ENCODE results near the gene CACYBP. TPM values are rescaled to one million over a fixed set of nuclear protein-coding genes. Genes with fewer than 3 reads are reported as not detected.
"Not testable (repeated sequence)": the region's sequence is repeated elsewhere in the genome, so short reads cannot be mapped to it uniquely, and the experiment has no call there.

The CACYBP gene
- total RNA-seq, 5 donors from 2014 or later (not counting 1 experiment from before 2014, with no cell fraction given): 60.3 to 91.7 (median 75.8) TPM

GRCh38 chr1:175023043-175023921 lies 23.5 kb downstream of the CACYBP start, which contains the start of gene MRPS14:
Gene MRPS14, minus strand, starts transcription at chr1:175023425. Its CDS starts 17 bp downstream, at chr1:175023408.
- no peaks in the 10 kb centered on the region for H3K9me3 ChIP-seq
- peaks cover 8 to 14% of the 10 kb centered on the region in 2 experiments for H3K4me1 ChIP-seq (ENCODE audit: control insufficient read depth in 1 of 2, extremely low read depth in 1 of 2, insufficient read depth in 2 of 2, low read length in 2 of 2)
- H3K4me3 ChIP-seq (ENCODE audit: control insufficient read depth in 1 of 2, extremely low read depth in 1 of 2, low read length in 1 of 2): peak within 1 kb of the TSS; percentile 89 to 100
- H3K36me3 ChIP-seq (ENCODE audit: control insufficient read depth in 2 of 2, extremely low read depth in 1 of 2, insufficient read depth in 1 of 2, low read length in 1 of 2): peaks cover 0 to 2% of the 10 kb centered on the region in 2 donors
- peaks cover 35 to 39% (median 36%) of the 10 kb centered on the region in 3 donors for H3K4me1 Mint-ChIP-seq
- WGBS (ENCODE audit: insufficient coverage): 5% methylated on average over 30 of the region's 42 CpGs
- peaks cover 1% of the 10 kb centered on the region for H3K36me3 Mint-ChIP-seq
- H3K27me3 Mint-ChIP-seq: no peaks in the 10 kb centered on the region
- CTCF ChIA-PET: interaction anchor here (0.6 to 2.3 kb wide), 15 partner anchors 9 to 224 kb away, joined by 3 to 35 read pairs (median 4); partner anchors contain the start of gene CACYBP (in 1 of the 2)
- H3K9me3 Mint-ChIP-seq: peaks cover 0 to 4% (median 0%) of the 10 kb centered on the region in 3 donors
- peak within 1 kb of the TSS; percentile 90 for H3K27ac ChIP-seq (ENCODE audit: low read length)
- peak; percentile 91 to 96 (median 94) for ATAC-seq (replicated peaks in 1 of 4)
- peak within 1 kb of the TSS; percentile 81 to 94 for H3K27ac Mint-ChIP-seq
- peak within 1 kb of the TSS; percentile 90 to 96 (median 90) for H3K4me3 Mint-ChIP-seq
- POLR2A ChIA-PET: interaction anchor here (0.6 to 1.9 kb wide), 7 partner anchors 19 to 1184 kb away, joined by 3 to 39 read pairs (median 6); partner anchors contain the start of genes CACYBP (in 1 of the 2) and COP1 (in 1 of the 2)
- H3K27me3 ChIP-seq (replicated peaks in 1 of 2; ENCODE audit: control insufficient read depth in 2 of 2, extremely low read depth in 1 of 2, insufficient read depth in 2 of 2, low read length in 1 of 2): no peaks in the 10 kb centered on the region
- peak; percentile 94 to 99 (median 97) for DNase-seq

DNA sequence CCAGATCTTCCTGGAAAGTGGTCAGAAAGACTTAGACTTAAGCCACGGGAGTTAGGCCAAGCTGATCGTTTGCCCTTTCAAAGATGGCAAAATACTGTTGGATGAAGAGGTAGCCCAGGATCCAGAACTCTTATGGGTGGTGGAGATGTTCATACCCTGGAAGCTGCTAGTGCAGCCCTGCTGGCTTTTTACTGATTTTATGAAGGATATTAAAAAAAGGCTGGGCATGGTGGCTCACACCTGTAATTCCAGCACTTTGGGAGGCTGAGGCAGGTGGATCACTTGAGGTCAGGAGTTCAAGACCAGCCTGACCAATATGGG lies 24.1 kb downstream of the CACYBP start:
- H3K4me3 ChIP-seq (ENCODE audit: control insufficient read depth in 1 of 2, extremely low read depth in 1 of 2, low read length in 1 of 2): peak overlapping the region; percentile 89 to 100
- Mint-ChIP-seq H3K4me3 (peak overlapping the region; percentile 90 to 96 (median 90)), H3K27ac (peak overlapping the region; percentile 81 to 94), H3K4me1 (peaks cover 33 to 37% (median 36%) of the 10 kb centered on the region in 3 donors)
- not testable (repeated sequence) for H3K27me3 ChIP-seq (replicated peaks in 1 of 2; ENCODE audit: control insufficient read depth in 2 of 2, extremely low read depth in 1 of 2, insufficient read depth in 2 of 2, low read length in 1 of 2); H3K9me3 ChIP-seq; H3K9me3 Mint-ChIP-seq; H3K36me3 Mint-ChIP-seq; ATAC-seq (replicated peaks in 1 of 4); H3K36me3 ChIP-seq (ENCODE audit: control insufficient read depth in 2 of 2, extremely low read depth in 1 of 2, insufficient read depth in 1 of 2, low read length in 1 of 2); H3K27me3 Mint-ChIP-seq
- peak in 2 of 35 experiments; percentile 4 to 7 for DNase-seq
- H3K27ac ChIP-seq (ENCODE audit: low read length): peak overlapping the region; percentile 90
- peaks cover 8 to 14% of the 10 kb centered on the region in 2 experiments for H3K4me1 ChIP-seq (ENCODE audit: control insufficient read depth in 1 of 2, extremely low read depth in 1 of 2, insufficient read depth in 2 of 2, low read length in 2 of 2)
- POLR2A ChIA-PET: interaction anchor here (1.2 to 1.9 kb wide), 3 partner anchors 24 to 1184 kb away, joined by 3 to 39 read pairs (median 6); partner anchors contain the start of genes CACYBP (in 1 of the 2) and COP1 (in 1 of the 2)
- CTCF ChIA-PET: interaction anchor here (0.6 to 2.3 kb wide), 10 partner anchors 9 to 224 kb away, joined by 3 to 35 read pairs (median 4); partner anchors contain the start of gene CACYBP (in 1 of the 2)
- 93% methylated on average over 2 of the region's 2 CpGs for WGBS (ENCODE audit: insufficient coverage)

DNA sequence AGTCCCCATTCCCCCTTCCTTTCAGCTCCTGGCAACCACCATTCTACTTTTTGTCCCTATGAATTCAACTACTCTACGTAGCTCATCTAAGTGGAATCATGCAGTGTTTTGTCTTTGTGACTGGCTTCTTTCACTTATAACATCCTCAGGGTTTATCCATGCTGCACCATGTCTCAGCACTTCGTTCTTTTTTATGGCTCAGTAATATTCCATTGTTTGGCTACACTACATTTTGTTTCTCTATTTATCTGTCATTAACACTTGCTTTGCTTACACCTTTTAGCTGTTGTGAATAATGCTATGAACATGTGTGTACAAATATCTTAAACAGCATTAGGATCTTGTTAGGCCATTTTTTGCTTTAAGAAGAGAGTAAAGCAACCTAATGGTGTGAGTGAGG lies 25.0 kb downstream of the CACYBP start:
- Histone ChIP-seq H3K4me3 (ENCODE audit: control insufficient read depth in 1 of 2, extremely low read depth in 1 of 2, low read length in 1 of 2) (no peak overlapping the region), H3K27ac (ENCODE audit: low read length) (no peak overlapping the region), H3K36me3 (ENCODE audit: control insufficient read depth in 2 of 2, extremely low read depth in 1 of 2, insufficient read depth in 1 of 2, low read length in 1 of 2) (no peaks in the 10 kb centered on the region), H3K27me3 (replicated peaks in 1 of 2; ENCODE audit: control insufficient read depth in 2 of 2, extremely low read depth in 1 of 2, insufficient read depth in 2 of 2, low read length in 1 of 2) (no peaks in the 10 kb centered on the region), H3K9me3 (no peaks in the 10 kb centered on the region), H3K4me1 (ENCODE audit: control insufficient read depth in 1 of 2, extremely low read depth in 1 of 2, insufficient read depth in 2 of 2, low read length in 2 of 2) (peaks cover 8 to 20% of the 10 kb centered on the region in 2 experiments)
- ChIA-PET CTCF (interaction anchor here in 1 of 2 donors (2.3 kb wide), 1 partner anchor 25 kb away, joined by 35 read pairs; the partner anchor contains the start of gene CACYBP), POLR2A (interaction anchor here (0.7 to 1.2 kb wide), 2 partner anchors 24 to 867 kb away, joined by 4 read pairs; no protein-coding TSS in a partner anchor)
- H3K36me3 Mint-ChIP-seq: no peaks in the 10 kb centered on the region
- no peaks in the 10 kb centered on the region for H3K27me3 Mint-ChIP-seq
- ATAC-seq (replicated peaks in 1 of 4) (no peak), DNase-seq (no peak)
- peak overlapping the region; percentile 60 to 94 for H3K27ac Mint-ChIP-seq
- H3K4me3 Mint-ChIP-seq: peak overlapping the region; percentile 49 to 96 (median 90)
- H3K9me3 Mint-ChIP-seq: peaks cover 0 to 4% (median 0%) of the 10 kb centered on the region in 3 donors
- no CpG with 5 or more reads among the region's 2 CpGs for WGBS (ENCODE audit: insufficient coverage)
- H3K4me1 Mint-ChIP-seq: peaks cover 39 to 42% (median 41%) of the 10 kb centered on the region in 3 donors

DNA sequence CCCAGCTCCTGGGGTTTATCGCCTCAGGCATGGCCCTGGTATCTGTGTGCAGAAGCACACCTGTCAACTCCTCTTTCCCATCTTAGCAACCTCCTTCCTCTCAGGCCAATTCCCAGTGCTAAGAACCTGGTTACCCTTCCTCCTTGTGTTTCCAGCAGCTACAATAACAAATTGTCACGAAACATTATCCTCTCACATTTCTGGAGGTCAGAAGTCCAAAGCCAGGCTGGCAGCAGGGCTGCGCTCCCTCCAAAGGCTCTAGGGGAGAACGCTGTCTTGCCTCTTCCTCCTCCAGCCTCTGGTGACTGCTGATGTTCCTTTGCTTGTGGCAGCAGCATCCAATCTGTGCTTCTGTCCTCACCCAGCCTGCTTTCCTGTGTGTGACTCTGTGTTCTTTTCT lies 34.2 kb downstream of the CACYBP start:
- H3K4me1 ChIP-seq (ENCODE audit: control insufficient read depth in 1 of 2, extremely low read depth in 1 of 2, insufficient read depth in 2 of 2, low read length in 2 of 2): peaks cover 0 to 8% of the 10 kb centered on the region in 2 experiments
- H3K9me3 ChIP-seq: no peaks in the 10 kb centered on the region
- Mint-ChIP-seq H3K4me3 (no peak overlapping the region), H3K36me3 (no peaks in the 10 kb centered on the region), H3K27me3 (peaks cover 2 to 3% of the 10 kb centered on the region in 2 donors), H3K4me1 (peaks cover 6 to 8% (median 7%) of the 10 kb centered on the region in 3 donors), H3K27ac (no peak overlapping the region), H3K9me3 (no peaks in the 10 kb centered on the region)
- H3K27ac ChIP-seq (ENCODE audit: low read length): no peak overlapping the region
- no peaks in the 10 kb centered on the region for H3K27me3 ChIP-seq (replicated peaks in 1 of 2; ENCODE audit: control insufficient read depth in 2 of 2, extremely low read depth in 1 of 2, insufficient read depth in 2 of 2, low read length in 1 of 2)
- no peaks in the 10 kb centered on the region for H3K36me3 ChIP-seq (ENCODE audit: control insufficient read depth in 2 of 2, extremely low read depth in 1 of 2, insufficient read depth in 1 of 2, low read length in 1 of 2)
- WGBS (ENCODE audit: insufficient coverage): 93% methylated on average over 3 of the region's 4 CpGs
- ATAC-seq (replicated peaks in 1 of 4) (no peak), DNase-seq (no peak)
- POLR2A ChIA-PET: interaction anchor here in 1 of 2 donors (0.5 kb wide), 1 partner anchor 913 kb away, joined by 5 read pairs; no protein-coding TSS in a partner anchor
- no peak overlapping the region for H3K4me3 ChIP-seq (ENCODE audit: control insufficient read depth in 1 of 2, extremely low read depth in 1 of 2, low read length in 1 of 2)
- CTCF ChIA-PET: no interaction called here

GRCh38 chr1:175034775-175035174 lies 35.0 kb downstream of the CACYBP start:
- Mint-ChIP-seq H3K36me3 (no peaks in the 10 kb centered on the region), H3K4me1 (peaks cover 0 to 2% (median under 1%) of the 10 kb centered on the region in 3 donors), H3K27me3 (peaks cover 2 to 3% of the 10 kb centered on the region in 2 donors), H3K4me3 (no peak overlapping the region), H3K9me3 (no peaks in the 10 kb centered on the region), H3K27ac (no peak overlapping the region)
- CTCF ChIA-PET: interaction anchor here in 1 of 2 donors (0.8 kb wide), 1 partner anchor 263 kb away, joined by 3 read pairs; no protein-coding TSS in a partner anchor
- Histone ChIP-seq H3K27ac (ENCODE audit: low read length) (no peak overlapping the region), H3K9me3 (no peaks in the 10 kb centered on the region), H3K4me3 (ENCODE audit: control insufficient read depth in 1 of 2, extremely low read depth in 1 of 2, low read length in 1 of 2) (no peak overlapping the region), H3K36me3 (ENCODE audit: control insufficient read depth in 2 of 2, extremely low read depth in 1 of 2, insufficient read depth in 1 of 2, low read length in 1 of 2) (no peaks in the 10 kb centered on the region), H3K4me1 (ENCODE audit: control insufficient read depth in 1 of 2, extremely low read depth in 1 of 2, insufficient read depth in 2 of 2, low read length in 2 of 2) (peaks cover 0 to 2% of the 10 kb centered on the region in 2 experiments), H3K27me3 (replicated peaks in 1 of 2; ENCODE audit: control insufficient read depth in 2 of 2, extremely low read depth in 1 of 2, insufficient read depth in 2 of 2, low read length in 1 of 2) (no peaks in the 10 kb centered on the region)
- POLR2A ChIA-PET: no interaction called here
- ATAC-seq (replicated peaks in 1 of 4) (no peak), DNase-seq (no peak)
- no CpG with 5 or more reads among the region's 2 CpGs for WGBS (ENCODE audit: insufficient coverage)

DNA sequence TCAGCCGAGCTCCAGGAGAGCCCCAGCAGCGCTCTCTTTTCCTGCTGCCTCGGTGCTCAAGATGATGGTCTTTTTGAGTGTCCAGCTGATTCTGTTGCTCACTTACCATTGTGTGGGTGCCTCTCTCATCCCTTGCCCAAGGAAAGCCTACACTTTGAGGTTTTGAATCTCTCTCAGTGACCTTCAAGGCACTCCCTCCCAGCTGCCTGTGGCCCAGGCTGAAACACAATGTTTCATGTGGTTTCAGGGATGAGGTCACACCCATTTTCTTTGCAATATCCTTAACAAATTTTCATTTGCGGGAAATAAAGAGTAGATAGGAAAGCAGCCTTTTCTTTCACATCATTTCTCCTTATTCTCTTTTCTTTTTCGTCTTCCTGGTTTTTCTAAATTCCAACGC lies 36.1 kb downstream of the CACYBP start:
- no peaks in the 10 kb centered on the region for H3K4me1 ChIP-seq (ENCODE audit: control insufficient read depth in 1 of 2, extremely low read depth in 1 of 2, insufficient read depth in 2 of 2, low read length in 2 of 2)
- CTCF ChIA-PET: no interaction called here

More for the DNA sequence above, 36.1 kb downstream of the CACYBP start:
- no peak overlapping the region for H3K27ac Mint-ChIP-seq
- no peak overlapping the region for H3K4me3 Mint-ChIP-seq
- H3K27me3 Mint-ChIP-seq: peaks cover 2 to 3% of the 10 kb centered on the region in 2 donors
- no peaks in the 10 kb centered on the region for H3K9me3 Mint-ChIP-seq
- Histone ChIP-seq H3K36me3 (ENCODE audit: control insufficient read depth in 2 of 2, extremely low read depth in 1 of 2, insufficient read depth in 1 of 2, low read length in 1 of 2) (no peaks in the 10 kb centered on the region), H3K27me3 (replicated peaks in 1 of 2; ENCODE audit: control insufficient read depth in 2 of 2, extremely low read depth in 1 of 2, insufficient read depth in 2 of 2, low read length in 1 of 2) (no peaks in the 10 kb centered on the region), H3K4me3 (ENCODE audit: control insufficient read depth in 1 of 2, extremely low read depth in 1 of 2, low read length in 1 of 2) (no peak overlapping the region), H3K27ac (ENCODE audit: low read length) (no peak overlapping the region), H3K9me3 (no peaks in the 10 kb centered on the region)
- no peak for ATAC-seq (replicated peaks in 1 of 4)
- H3K36me3 Mint-ChIP-seq: no peaks in the 10 kb centered on the region
- 76% methylated on average over 3 of the region's 6 CpGs for WGBS (ENCODE audit: insufficient coverage)
- no peaks in the 10 kb centered on the region for H3K4me1 Mint-ChIP-seq
- DNase-seq: no peak
- POLR2A ChIA-PET: no interaction called here

Data from T-cell (primary cell).